Vagina (tissue), 2 donors: ENCODE data around the gene BRDT. TPM values are rescaled to one million over a fixed set of nuclear protein-coding genes. Genes with fewer than 3 reads are reported as not detected.

Experiments
- DNase-seq, 2 donors: peaks; one replicate each; pipeline ENCODE4 v3.0.0-alpha.2; 2017; ENCODE audit errors: extremely low spot score in 2 of 2
- H3K27ac ChIP-seq: fragments of 200-600 bp; sonication (generic); one replicate; pipeline ENCODE4 v1.5.1; 2019
- H3K27me3 ChIP-seq: fragments of 200-600 bp; sonication (generic); one replicate; pipeline ENCODE4 v1.5.1; 2019
- H3K36me3 ChIP-seq, 2 donors: fragments of 200-600 bp; sonication (generic); one replicate each; pipeline ENCODE4 v1.5.1; 2017 to 2019
- H3K4me1 ChIP-seq: fragments of 200-600 bp; sonication (generic); one replicate; pipeline ENCODE4 v1.5.1; 2019
- H3K4me3 ChIP-seq, 2 donors: fragments of 200-600 bp; sonication (generic); 1 replicate in 1 of 2; 2 replicates in 1 of 2; pipeline ENCODE4 v1.5.1; 2016 to 2019
- H3K9me3 ChIP-seq: fragments of 200-600 bp; sonication (generic); one replicate; pipeline ENCODE4 v1.5.1; 2019
- CTCF ChIP-seq, 3 experiments: fragments of 450-650 bp in 2 of 3; fragments of 200-600 bp in 1 of 3; sonication (generic) in 1 of 3; IDR thresholded peaks; one replicate each; pipeline ENCODE4 v1.5.1; 2017 to 2019; ENCODE audit warnings: antibody characterized with exemption in 3 of 3, mild to moderate bottlenecking in 2 of 3, moderate library complexity in 2 of 3
- POLR2A ChIP-seq, 2 donors: fragments of 450-650 bp; IDR thresholded peaks; one replicate each; pipeline ENCODE4 v1.6.1; 2017; ENCODE audit warnings: antibody characterized with exemption in 2 of 2, mild to moderate bottlenecking in 2 of 2, moderate library complexity in 2 of 2
- POLR2AphosphoS5 ChIP-seq, 2 donors: sonication (generic); formaldehyde crosslinking; IDR thresholded peaks; one replicate each; pipeline ENCODE4 v1.9.0; 2017; ENCODE audit warnings: antibody characterized with exemption in 2 of 2, mild to moderate bottlenecking in 2 of 2, low read depth in 1 of 2; ENCODE audit not compliant: insufficient read depth in 1 of 2
- intact Hi-C: fragments of 100-400 bp; cut with DNase I; formaldehyde crosslinking; loops from one replicate; pipeline ENCODE4 v1.15.1; 2023
- total RNA-seq: library from RNA; depleted of rRNA; stranded (reverse); fragments of >200 nt; gene quantifications from one replicate; pipeline ENCODE4 v1.2.3, GENCODE V29; 2016

BRDT gene
- total RNA-seq, 1 donor from 2014 or later = not detected

GRCh38 chr1:92026806-92027205, 77.6 kb downstream of the BRDT start:
- DNase-seq = no peak
- Histone ChIP-seq H3K4me1 (peaks cover 16% of the 10 kb centered on the region), H3K9me3 (no peaks in the 10 kb centered on the region), H3K27ac (no peak overlapping the region), H3K36me3 (no peaks in the 10 kb centered on the region), H3K4me3 (no peak overlapping the region), H3K27me3 (no peaks in the 10 kb centered on the region)
- TF ChIP-seq CTCF (IDR thresholded peaks at IDR 0.05) = no peak
- TF ChIP-seq POLR2AphosphoS5 (IDR thresholded peaks at IDR 0.05; ENCODE audit: insufficient read depth in 1 of 2, low read depth in 1 of 2) = no peak
- no peak for TF ChIP-seq POLR2A (IDR thresholded peaks at IDR 0.05)
- intact Hi-C loops = no loop called here

GRCh38 chr1:92029241-92029922, 80.2 kb downstream of the BRDT start:
- DNase-seq = no peak
- H3K27ac ChIP-seq = no peak overlapping the region
- H3K27me3 ChIP-seq = no peaks in the 10 kb centered on the region
- no peaks in the 10 kb centered on the region for H3K36me3 ChIP-seq
- no peak for TF ChIP-seq POLR2AphosphoS5 (IDR thresholded peaks at IDR 0.05; ENCODE audit: insufficient read depth in 1 of 2, low read depth in 1 of 2)
- no peak for TF ChIP-seq POLR2A (IDR thresholded peaks at IDR 0.05)
- no peak for TF ChIP-seq CTCF (IDR thresholded peaks at IDR 0.05)
- peak overlapping the region; percentile 49 to 68 for H3K4me3 ChIP-seq
- no peaks in the 10 kb centered on the region for H3K9me3 ChIP-seq
- peaks cover 16% of the 10 kb centered on the region for H3K4me1 ChIP-seq
- intact Hi-C loops = no loop called here

GRCh38 chr1:92030656-92031107, 81.5 kb downstream of the BRDT start:
- no peaks in the 10 kb centered on the region for H3K9me3 ChIP-seq
- H3K4me1 ChIP-seq = peaks cover 16% of the 10 kb centered on the region
- no peak overlapping the region for H3K27ac ChIP-seq
- intact Hi-C loops = no loop called here
- no peaks in the 10 kb centered on the region for H3K36me3 ChIP-seq
- no peak for DNase-seq
- H3K4me3 ChIP-seq = no peak overlapping the region
- TF ChIP-seq CTCF (IDR thresholded peaks at IDR 0.05) (no peak), POLR2AphosphoS5 (IDR thresholded peaks at IDR 0.05; ENCODE audit: insufficient read depth in 1 of 2, low read depth in 1 of 2) (no peak), POLR2A (IDR thresholded peaks at IDR 0.05) (no peak)
- no peaks in the 10 kb centered on the region for H3K27me3 ChIP-seq

- no peak for DNase-seq
- Histone ChIP-seq H3K36me3 (no peaks in the 10 kb centered on the region), H3K27ac (no peak overlapping the region), H3K9me3 (no peaks in the 10 kb centered on the region), H3K27me3 (no peaks in the 10 kb centered on the region), H3K4me1 (peaks cover 16% of the 10 kb centered on the region), H3K4me3 (no peak overlapping the region)
- intact Hi-C loops = no loop called here
- TF ChIP-seq POLR2A (IDR thresholded peaks at IDR 0.05) = no peak
Observed at GRCh38 chr1:92031281-92032110, 82.3 kb downstream of the BRDT start.

GRCh38 chr1:92037400-92037799, 88.2 kb downstream of the BRDT start:
- Histone ChIP-seq H3K4me1 (no peaks in the 10 kb centered on the region), H3K36me3 (no peaks in the 10 kb centered on the region), H3K9me3 (no peaks in the 10 kb centered on the region), H3K27ac (no peak overlapping the region), H3K4me3 (no peak overlapping the region), H3K27me3 (no peaks in the 10 kb centered on the region)
- no peak for DNase-seq
- intact Hi-C loops = no loop called here
- TF ChIP-seq POLR2AphosphoS5 (IDR thresholded peaks at IDR 0.05; ENCODE audit: insufficient read depth in 1 of 2, low read depth in 1 of 2) = no peak
- no peak for TF ChIP-seq CTCF (IDR thresholded peaks at IDR 0.05)
- no peak for TF ChIP-seq POLR2A (IDR thresholded peaks at IDR 0.05)
